ENCODE data around the gene CROCC2.

CROCC2 gene

DNA sequence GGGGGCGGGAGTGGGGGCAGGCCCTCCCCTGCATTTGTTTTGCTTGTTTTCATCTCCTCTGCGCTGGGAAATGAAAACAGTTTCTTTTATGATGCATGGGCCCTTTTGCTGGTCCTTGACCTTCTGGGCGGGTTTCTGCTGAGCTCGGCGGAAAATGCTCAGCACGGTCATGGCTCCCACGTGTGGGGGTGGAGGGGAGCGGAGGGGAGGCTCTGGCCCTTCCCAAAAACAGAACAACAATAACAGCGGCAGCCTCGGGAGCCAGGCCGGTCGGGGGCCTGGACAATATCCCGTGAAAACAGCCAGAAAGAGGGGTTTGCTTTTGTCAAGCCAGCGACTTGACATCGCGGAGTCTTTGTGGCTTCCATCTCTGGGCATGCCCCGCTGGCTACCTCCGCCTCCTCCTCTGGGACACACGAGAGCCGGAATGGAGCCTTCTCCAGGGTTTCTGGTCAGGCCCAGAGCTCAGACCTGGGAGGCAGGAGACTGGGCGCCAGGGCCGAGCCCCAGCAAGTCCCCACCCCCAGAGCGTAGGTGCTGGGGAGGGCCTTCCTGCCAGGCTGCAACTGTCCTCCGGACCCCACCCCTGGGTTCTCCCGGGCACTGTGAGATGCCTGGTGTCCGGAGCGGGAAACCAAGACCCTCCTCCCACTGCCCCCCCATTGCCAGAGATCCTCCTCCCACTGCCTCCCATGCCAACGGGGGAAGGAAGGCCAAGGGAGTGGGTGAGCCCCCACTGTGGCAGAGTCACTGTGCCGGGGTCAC lies 56.3 kb downstream of the CROCC2 start:
- H3K4me3 ChIP-seq (ENCODE audit: low read depth, low read length): no peak overlapping the region
- DNase-seq (ENCODE audit: low read depth, low spot score): peak; percentile 78
- TF ChIP-seq, protein P1, sequence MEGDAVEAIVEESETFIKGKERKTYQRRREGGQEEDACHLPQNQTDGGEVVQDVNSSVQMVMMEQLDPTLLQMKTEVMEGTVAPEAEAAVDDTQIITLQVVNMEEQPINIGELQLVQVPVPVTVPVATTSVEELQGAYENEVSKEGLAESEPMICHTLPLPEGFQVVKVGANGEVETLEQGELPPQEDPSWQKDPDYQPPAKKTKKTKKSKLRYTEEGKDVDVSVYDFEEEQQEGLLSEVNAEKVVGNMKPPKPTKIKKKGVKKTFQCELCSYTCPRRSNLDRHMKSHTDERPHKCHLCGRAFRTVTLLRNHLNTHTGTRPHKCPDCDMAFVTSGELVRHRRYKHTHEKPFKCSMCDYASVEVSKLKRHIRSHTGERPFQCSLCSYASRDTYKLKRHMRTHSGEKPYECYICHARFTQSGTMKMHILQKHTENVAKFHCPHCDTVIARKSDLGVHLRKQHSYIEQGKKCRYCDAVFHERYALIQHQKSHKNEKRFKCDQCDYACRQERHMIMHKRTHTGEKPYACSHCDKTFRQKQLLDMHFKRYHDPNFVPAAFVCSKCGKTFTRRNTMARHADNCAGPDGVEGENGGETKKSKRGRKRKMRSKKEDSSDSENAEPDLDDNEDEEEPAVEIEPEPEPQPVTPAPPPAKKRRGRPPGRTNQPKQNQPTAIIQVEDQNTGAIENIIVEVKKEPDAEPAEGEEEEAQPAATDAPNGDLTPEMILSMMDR (IDR thresholded peaks at IDR 0.05; ENCODE audit: low read depth, low read length): no peak
- in situ Hi-C loops (cut with HindIII; ENCODE audit: low sequenced_read_pairs): no loop called here

DNA sequence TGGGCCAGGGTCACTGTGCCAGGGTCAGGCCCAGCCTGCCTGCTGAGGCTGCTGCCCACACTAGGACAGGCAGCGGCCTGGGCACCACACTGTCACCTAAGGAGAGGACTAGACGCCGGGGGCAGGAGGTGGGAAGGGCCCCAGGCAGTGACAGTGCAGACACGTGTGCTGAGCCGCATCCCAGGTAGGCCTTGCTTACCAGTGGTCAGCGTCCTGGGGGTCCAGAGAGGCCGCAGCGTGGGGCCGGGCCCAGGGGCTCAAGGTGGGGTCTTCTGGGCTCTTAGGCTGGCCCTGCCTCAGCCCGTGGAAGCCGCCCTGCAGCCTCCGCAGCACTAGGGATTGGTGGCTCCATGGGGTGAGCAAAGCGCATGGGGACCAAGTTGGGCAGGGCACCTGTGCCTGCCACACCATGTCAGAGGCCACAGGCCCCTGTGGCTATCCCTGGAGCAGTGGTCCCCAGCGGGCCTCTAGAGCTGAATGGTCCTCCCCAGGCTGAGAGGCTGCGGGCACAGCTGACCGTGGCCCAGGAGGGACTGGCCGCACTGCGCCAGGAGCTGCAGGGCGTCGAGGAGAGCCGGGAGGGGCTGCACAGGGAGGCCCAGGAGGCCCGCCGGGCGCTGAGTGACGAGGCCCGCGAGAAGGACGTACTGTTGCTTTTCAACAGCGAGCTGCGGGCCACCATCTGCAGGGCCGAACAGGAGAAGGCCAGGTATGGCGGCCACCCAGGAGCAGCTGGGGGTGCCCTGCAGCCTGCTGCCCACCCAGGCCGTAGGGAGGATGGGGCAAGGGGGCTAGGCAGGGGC lies 57.1 kb downstream of the CROCC2 start:
- in situ Hi-C loops (cut with HindIII; ENCODE audit: low sequenced_read_pairs): no loop called here
- no peak for DNase-seq (ENCODE audit: low read depth, low spot score)
- TF ChIP-seq, protein P1 (IDR thresholded peaks at IDR 0.05; ENCODE audit: low read depth, low read length): no peak
- H3K4me3 ChIP-seq (ENCODE audit: low read depth, low read length): no peak overlapping the region

DNA sequence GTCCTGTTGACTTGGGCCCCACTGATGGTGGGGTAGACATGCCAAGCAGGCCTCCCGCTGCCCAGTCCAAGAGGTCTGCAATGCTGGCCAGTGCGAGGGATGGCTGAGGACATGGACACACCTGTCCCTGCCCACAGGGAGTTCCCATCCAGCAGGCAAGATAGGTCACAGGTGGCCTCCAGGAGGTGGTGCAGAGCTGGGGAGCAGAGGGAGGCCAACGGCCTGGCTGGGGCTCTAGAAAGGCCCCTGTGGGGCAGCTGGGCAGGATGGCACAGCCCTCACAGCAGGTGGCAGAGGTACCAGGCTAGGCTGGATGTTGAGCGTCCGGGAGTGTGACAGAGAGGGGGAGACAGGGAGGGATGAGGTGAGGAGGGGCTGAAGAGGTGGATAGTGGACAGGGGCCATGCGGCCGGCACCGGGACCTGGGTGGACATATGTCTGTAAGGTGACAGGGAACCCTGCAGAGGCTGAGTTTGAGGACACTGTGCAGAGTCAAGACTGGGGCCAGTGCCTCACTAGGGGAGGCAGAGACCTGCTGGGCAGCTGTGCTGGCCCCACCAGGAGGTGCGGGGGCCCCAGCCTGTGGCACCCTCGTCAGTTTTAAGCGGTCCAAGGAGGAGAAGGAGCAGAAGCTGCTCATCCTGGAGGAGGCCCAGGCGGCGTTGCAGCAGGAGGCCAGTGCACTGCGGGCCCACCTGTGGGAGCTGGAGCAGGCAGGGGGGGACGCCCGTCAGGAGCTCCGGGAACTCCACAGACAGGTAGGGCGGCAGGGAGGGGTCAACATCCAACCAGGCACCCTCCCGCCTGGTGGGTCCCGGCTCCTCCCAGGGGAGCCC lies 58.0 kb downstream of the CROCC2 start:
- in situ Hi-C loops (cut with HindIII; ENCODE audit: low sequenced_read_pairs): no loop called here
- TF ChIP-seq, protein P1 (IDR thresholded peaks at IDR 0.05; ENCODE audit: low read depth, low read length): no peak
- no peak for DNase-seq (ENCODE audit: low read depth, low spot score)
- H3K4me3 ChIP-seq (ENCODE audit: low read depth, low read length): no peak overlapping the region

DNA sequence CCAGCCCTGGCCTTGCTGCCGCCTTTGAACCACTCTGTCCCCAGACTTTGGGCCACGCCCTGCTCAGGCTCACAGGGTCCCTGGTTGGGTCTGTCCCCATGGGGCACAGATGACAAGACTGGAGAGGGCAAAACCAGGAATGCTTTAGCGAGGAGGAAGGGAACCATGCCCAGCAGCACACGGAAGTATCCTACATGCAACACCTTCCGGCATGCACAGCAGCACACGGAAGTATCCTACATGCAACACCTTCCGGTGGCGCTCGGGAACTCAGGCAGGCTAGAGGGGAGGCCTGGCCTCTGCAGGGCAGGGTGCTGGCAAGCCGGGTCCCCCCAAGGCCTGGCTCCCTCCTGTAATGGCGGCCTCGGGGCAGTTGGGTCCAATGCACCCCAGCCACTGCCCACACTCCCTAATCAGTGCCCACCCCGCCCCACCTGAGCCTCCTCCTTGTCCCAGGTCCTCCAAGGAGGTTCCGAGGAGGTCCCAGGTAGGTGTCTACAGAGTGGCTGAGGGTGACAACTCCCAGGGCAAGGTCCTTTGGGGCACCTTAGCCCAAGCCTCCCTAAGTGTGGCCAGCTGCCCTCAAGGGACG lies 58.7 kb downstream of the CROCC2 start:
- in situ Hi-C loops (cut with HindIII; ENCODE audit: low sequenced_read_pairs): no loop called here
- no peak overlapping the region for H3K4me3 ChIP-seq (ENCODE audit: low read depth, low read length)
- DNase-seq (ENCODE audit: low read depth, low spot score): no peak
- TF ChIP-seq, protein P1 (IDR thresholded peaks at IDR 0.05; ENCODE audit: low read depth, low read length): no peak

DNA sequence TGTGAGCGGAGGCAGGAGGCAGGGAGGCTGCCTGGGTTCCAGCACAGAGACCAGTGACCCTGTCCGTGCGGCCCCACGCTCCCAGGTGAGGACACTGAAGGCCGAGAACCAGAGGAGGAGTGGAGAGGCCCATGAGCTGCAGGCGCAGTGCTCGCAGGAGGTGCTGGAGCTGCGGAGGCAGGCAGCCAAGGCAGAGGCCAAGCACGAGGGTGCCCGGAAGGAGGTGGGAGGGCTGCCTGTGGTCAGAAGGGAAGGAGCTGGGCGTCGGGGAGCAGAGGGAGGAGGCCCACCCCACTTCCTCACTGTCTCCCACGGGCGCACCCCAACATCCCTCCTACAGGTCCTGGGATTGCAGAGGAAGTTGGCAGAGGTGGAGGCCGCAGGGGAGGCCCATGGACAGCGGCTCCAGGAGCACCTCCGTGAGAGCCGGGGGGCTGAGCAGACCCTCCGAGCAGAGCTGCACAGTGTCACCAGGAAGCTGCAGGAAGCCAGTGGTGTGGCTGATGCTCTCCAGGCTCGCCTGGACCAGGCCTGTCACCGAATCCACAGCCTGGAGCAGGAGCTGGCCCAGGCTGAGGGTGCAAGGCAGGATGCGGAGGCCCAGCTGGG lies 59.3 kb downstream of the CROCC2 start:
- no peak overlapping the region for H3K4me3 ChIP-seq (ENCODE audit: low read depth, low read length)
- TF ChIP-seq, protein P1 (IDR thresholded peaks at IDR 0.05; ENCODE audit: low read depth, low read length): no peak
- DNase-seq (ENCODE audit: low read depth, low spot score): no peak
- in situ Hi-C loops (cut with HindIII; ENCODE audit: low sequenced_read_pairs): no loop called here
